Fibroblast of upper back skin (primary cell): ENCODE measurements around the gene ZNF560.
A peak's percentile ranks its signal among the peaks of the same experiment; 100 is the strongest.
"Not testable (repeated sequence)": the region's sequence is repeated elsewhere in the genome, so short reads cannot be mapped to it uniquely, and the experiment has no call there.

Source experiments
- DNase-seq: peaks from one replicate; pipeline ENCODE4 v3.0.0-alpha.2; 2013

The ZNF560 gene

DNA sequence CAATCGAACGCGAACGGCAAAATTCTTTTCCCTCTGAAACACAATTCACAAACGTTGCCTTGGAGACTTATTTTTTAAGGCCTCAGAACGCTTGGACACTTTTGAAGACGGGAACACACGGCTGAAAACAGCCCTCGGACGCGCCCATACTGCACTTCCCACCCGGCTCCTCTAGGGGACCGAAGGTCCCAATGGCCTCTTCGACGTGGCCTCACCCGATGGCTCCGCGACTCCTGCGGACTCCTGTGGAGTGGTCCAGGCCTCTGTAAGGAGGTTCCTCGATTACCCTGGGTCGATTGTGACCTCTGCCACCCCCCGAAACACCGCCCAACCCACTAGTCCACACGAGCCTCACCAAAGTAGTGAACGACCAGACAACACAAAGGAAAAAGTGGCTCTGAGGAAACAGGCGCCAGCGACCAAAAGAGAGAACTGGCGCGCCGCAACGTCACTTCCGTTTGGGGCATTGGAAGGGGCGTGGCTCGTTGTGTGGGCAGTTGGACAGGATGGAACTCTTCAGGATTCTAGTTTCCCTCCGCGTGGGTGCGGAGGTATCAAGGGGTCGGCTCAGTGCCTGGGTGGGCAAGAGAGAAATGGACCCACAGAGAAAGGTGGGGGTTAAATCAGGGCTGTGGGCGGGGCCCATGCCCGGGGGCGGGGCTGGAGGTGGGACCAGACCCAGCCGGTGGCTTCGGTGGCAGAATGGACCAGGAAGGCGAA is at the start of gene ZNF560:
Gene ZNF560, minus strand, starts transcription at position 434 of the 720 bp plus-strand sequence. CDS start 23,303 bp downstream, outside the sequence.
- DNase-seq: peak; percentile 9

DNA sequence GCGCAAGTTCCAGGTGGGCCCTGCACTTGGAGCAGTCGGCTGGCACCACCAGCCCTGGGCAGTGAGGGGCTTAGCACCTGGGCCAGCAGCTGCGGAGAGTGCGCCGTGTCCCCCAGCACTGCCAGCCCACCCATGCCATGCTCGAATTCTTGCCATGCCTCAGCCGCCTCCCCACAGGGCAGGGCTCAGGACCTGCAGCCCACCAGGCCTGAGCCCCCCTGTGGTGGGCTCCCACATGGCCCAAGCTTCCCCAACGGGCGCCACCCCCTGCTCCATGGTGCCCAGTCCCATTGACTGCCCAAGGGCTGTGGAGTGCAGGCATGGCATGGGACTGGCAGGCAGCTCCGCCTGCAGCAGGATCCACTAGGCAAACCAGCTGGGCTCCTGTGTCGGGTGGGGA is 49.5 kb upstream of the ZNF560 start:
- DNase-seq: no peak

GRCh38 chr19:9541281-9541680 is 42.9 kb upstream of the ZNF560 start:
- not testable (repeated sequence) for DNase-seq

DNA sequence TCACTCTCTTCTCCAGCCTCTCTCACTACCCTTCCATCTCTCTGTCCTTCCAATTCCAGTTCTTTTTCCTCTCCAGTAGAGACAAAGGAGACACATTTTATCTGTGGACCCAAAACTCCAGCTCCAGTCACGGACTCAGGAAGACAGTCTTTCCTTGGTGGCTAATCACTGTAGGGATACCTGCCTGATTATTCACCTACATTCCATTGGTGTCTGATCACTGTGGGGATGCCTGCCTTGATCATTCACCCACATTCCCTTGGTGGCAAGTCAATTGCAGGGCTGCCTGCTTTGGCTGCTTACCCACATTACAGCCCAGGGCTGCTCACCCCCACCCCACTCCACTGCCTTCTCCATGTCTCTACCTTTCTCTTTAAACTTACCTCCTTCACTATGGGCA is 41.5 kb upstream of the ZNF560 start:
- DNase-seq: not testable (repeated sequence)

DNA sequence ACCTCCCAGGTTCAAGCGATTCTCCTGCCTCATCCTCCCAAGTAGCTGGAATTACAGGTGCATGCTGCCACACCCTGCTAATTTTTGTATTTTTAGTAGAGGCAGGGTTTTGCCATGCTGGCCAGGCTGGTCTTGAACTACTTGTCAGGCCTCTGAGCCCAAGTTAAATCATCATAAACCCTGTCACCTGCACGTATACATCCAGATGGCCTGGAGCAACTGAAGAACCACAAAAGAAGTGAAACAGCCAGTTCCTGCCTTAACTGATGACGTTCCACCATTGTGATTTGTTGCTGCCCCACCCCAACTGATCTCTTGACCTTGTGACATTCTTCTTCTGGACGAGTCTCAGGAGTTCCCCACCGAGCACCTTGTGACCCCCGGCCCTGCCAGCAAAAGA is 40.8 kb upstream of the ZNF560 start:
- not testable (repeated sequence) for DNase-seq

GRCh38 chr19:9538183-9539058 is 40.0 kb upstream of the ZNF560 start, which contains the start of gene ZNF426:
TSS of gene ZNF426 (minus strand) at chr19:9538645. CDS start at chr19:9536232, 2,413 bp downstream.
- peak; percentile 89 for DNase-seq

DNA sequence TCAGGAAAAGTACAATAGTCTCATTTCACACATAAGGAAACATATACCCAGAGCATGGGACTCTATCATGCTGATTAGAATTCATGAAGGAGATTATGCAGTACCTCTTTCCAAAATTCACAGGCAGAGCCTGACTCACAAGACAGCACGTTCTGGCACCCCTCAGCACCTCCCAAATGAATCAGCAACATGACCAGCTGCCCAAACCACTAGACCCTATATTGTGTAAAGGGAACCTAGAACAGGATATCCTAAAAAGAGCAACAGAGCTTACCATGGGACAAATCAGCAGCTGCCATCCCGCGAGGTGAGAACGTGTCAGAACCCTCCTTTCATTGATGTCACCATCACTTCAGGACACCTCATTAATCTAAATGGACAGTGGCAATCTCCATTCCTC is 37.5 kb upstream of the ZNF560 start:
- no peak for DNase-seq

GRCh38 chr19:9531933-9532332 is 33.5 kb upstream of the ZNF560 start:
- no peak for DNase-seq

- no peak for DNase-seq
These were observed 30.4 kb upstream of the ZNF560 start for GRCh38 chr19:9528757-9529336.

- DNase-seq: no peak
These were observed 25.6 kb upstream of the ZNF560 start for GRCh38 chr19:9523885-9524474.

GRCh38 chr19:9507285-9507684 is 8.9 kb upstream of the ZNF560 start:
- no peak for DNase-seq

DNA sequence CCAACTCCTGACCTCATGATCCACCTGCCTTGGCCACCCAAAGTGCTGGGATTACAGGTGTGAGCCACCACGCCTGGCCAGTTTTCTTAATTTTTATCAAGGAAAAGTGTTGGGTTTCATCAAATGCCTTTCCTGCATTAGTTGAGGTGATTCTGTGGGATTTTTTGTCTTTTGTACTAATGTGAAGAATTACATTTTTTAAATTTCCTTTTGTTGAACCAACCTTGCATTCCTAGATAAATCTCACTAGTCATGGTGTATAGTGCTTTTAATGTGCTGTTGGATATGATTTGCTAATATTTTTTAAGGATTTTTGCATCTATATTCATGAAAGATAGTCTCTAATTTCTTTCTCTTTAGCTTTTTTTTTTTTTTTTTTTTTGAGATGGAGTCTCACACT is 2.4 kb upstream of the ZNF560 start:
- DNase-seq: no peak

GRCh38 chr19:9494096-9494495 is 4.3 kb downstream of the ZNF560 start:
- DNase-seq: no peak

DNA sequence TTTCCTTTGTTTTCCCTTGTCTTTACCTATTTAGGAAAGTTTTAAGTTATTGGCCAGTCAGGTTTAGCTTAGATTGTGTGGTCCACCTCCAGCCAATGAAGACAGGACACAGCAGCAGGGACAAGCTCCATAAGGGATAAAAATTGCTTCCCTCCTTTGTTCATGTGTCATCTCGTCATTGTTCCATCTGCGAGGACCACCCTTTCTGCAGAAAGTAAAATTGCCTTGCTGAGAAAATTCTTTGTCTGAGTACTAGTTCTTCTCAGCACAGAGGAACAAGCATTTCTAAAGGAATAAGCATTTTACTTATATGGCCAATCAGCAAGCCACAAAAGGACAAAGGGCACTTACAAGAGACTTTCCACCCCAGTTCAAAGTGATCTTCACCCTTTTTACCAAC is 11.4 kb downstream of the ZNF560 start:
- no peak for DNase-seq

GRCh38 chr19:9485140-9485539 is 13.3 kb downstream of the ZNF560 start:
- DNase-seq: no peak

- no peak for DNase-seq
These were observed 23.4 kb downstream of the ZNF560 start for GRCh38 chr19:9474975-9475374.

DNA sequence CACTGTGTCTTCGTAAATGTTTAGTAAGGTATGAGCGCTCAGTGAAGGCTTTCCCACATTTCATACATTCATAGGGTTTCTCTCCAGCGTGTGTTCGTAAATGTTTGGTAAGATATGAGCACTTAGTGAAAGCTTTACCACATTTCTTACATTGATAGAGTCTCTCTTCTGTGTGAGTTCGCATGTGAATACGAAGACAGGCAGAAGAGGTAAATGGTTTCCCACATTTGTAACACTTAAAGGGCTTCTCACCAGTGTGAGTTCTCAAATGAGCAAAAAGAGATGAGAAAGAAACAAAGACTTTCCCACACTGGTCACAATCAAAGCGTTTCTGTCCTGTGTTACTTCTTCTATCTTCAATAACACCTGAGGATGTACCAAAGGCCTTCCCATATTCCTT is 31.3 kb downstream of the ZNF560 start:
- no peak for DNase-seq

DNA sequence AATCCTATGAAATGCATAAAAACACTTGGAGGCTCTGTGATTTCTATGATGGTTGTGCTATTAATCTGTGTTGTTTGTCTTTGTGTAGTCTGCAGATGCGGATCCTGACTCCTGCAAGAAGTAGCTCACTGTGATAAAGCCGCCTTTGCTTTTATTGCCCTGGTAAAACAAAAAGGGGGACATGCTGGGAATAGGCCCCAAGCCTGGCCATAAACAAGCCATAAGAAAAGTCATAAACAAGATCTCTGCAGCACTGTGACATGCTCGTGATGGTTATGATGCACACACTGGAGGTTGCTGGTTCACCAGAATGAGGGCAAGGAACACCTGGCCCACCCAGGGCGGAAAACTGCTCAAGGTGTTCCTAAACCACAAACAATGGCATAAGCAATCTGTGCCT is 36.5 kb downstream of the ZNF560 start:
- DNase-seq: no peak

- no peak for DNase-seq
These were observed 42.3 kb downstream of the ZNF560 start for GRCh38 chr19:9456018-9456689.

DNA sequence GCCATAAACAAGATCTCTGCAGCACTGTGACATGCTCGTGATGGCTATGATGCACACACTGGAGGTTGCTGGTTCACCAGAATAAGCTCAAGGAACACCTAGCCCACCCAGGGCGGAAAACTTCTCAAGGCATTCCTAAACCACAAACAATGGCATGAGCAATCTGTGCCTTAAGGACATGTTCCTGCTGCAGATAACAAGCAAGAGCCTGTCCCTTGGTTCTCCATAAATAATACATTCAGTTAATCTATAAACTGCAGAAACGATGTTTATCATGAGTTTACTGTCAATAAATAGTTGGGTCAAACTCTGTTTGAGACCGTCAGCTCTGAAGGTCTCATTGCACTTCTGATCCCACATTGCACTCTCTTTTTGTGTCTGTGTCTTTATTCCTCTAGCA is 44.5 kb downstream of the ZNF560 start:
- no peak for DNase-seq

DNA sequence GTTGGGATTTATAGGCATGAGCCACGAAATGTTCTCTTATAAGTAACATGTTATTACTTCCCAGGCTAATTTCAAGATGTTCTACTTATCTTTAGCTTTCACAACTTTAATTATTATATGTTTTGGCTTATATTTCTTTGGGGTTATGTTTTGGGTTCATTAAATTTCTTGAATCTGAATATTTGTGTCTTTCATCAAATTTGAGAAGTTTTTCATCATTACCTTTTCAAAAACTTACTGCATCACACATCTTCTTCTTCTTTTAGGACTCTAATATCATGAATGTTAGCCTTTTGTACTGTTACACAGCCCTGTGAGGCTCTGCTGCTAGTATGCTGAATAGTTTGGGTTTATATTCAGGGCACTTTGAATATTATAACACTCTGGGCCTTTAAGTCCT is 53.4 kb downstream of the ZNF560 start:
- DNase-seq: no peak

GRCh38 chr19:9436358-9436757 is 62.1 kb downstream of the ZNF560 start:
- no peak for DNase-seq
